ENCODE data around the gene PNMA6E.

The PNMA6E gene

GRCh38 chrX:153384390-153384789, 16.8 kb downstream of the PNMA6E start:
- DNase-seq (ENCODE audit: low read depth), result no peak

GRCh38 chrX:153382563-153383482, 18.3 kb downstream of the PNMA6E start:
- no peak for DNase-seq (ENCODE audit: low read depth)

GRCh38 chrX:153381684-153382532, 19.2 kb downstream of the PNMA6E start:
- peak; percentile 75 for DNase-seq (ENCODE audit: low read depth)

GRCh38 chrX:153380691-153381090, 20.5 kb downstream of the PNMA6E start:
- DNase-seq (ENCODE audit: low read depth), result no peak

GRCh38 chrX:153379971-153380581, 21.1 kb downstream of the PNMA6E start:
- no peak for DNase-seq (ENCODE audit: low read depth)

GRCh38 chrX:153379508-153379907, 21.6 kb downstream of the PNMA6E start:
- DNase-seq (ENCODE audit: low read depth), result no peak

- no peak for DNase-seq (ENCODE audit: low read depth)
These were observed 22.5 kb downstream of the PNMA6E start for GRCh38 chrX:153378607-153379006.

- DNase-seq (ENCODE audit: low read depth), result no peak
These were observed 23.4 kb downstream of the PNMA6E start for GRCh38 chrX:153377727-153378126.

GRCh38 chrX:153375571-153375970, 25.6 kb downstream of the PNMA6E start:
- no peak for DNase-seq (ENCODE audit: low read depth)

- DNase-seq (ENCODE audit: low read depth), result no peak
These were observed 26.7 kb downstream of the PNMA6E start for GRCh38 chrX:153374426-153374825.

GRCh38 chrX:153372949-153373348, 28.2 kb downstream of the PNMA6E start:
- no peak for DNase-seq (ENCODE audit: low read depth)

- no peak for DNase-seq (ENCODE audit: low read depth)
These were observed 29.9 kb downstream of the PNMA6E start for GRCh38 chrX:153371256-153371655.

- DNase-seq (ENCODE audit: low read depth), result no peak
These were observed 30.7 kb downstream of the PNMA6E start for GRCh38 chrX:153370293-153371055.

GRCh38 chrX:153366878-153367538, 34.1 kb downstream of the PNMA6E start:
- DNase-seq (ENCODE audit: low read depth), result no peak

GRCh38 chrX:153366119-153366518, 35.0 kb downstream of the PNMA6E start:
- no peak for DNase-seq (ENCODE audit: low read depth)

GRCh38 chrX:153365670-153366069, 35.5 kb downstream of the PNMA6E start:
- DNase-seq (ENCODE audit: low read depth), result no peak

GRCh38 chrX:153361781-153362397, 39.3 kb downstream of the PNMA6E start:
- DNase-seq (ENCODE audit: low read depth), result no peak

GRCh38 chrX:153357877-153358276, 43.3 kb downstream of the PNMA6E start:
- no peak for DNase-seq (ENCODE audit: low read depth)

GRCh38 chrX:153353416-153353815, 47.7 kb downstream of the PNMA6E start:
- DNase-seq (ENCODE audit: low read depth), result no peak

- DNase-seq (ENCODE audit: low read depth), result no peak
These were observed 48.3 kb downstream of the PNMA6E start for GRCh38 chrX:153352858-153353257.

- DNase-seq (ENCODE audit: low read depth), result no peak
These were observed 49.2 kb downstream of the PNMA6E start for GRCh38 chrX:153351981-153352380.

All from GM04503 (cell line).